Measurements from ENCODE around the gene IKZF3. TPM values are rescaled to one million over a fixed set of nuclear protein-coding genes. Genes with fewer than 3 reads are reported as not detected.
"Not testable (repeated sequence)": the region's sequence is repeated elsewhere in the genome, so short reads cannot be mapped to it uniquely, and the experiment has no call there.

The IKZF3 gene
- total RNA-seq, 1 experiment from 2014 or later, result not detected

GRCh38 chr17:39757176-39757662 lies 106.9 kb downstream of the IKZF3 start:
- H3K36me3 ChIP-seq, result no peaks in the 10 kb centered on the region
- peaks cover 66% of the 10 kb centered on the region for H3K4me1 ChIP-seq (replicated peaks)
- no peak overlapping the region for H3K4me3 ChIP-seq
- peak overlapping the region; percentile 59 for H3K27ac ChIP-seq
- no peaks in the 10 kb centered on the region for H3K27me3 ChIP-seq (replicated peaks)
- 0 out of 2 replicates have a peak, but pooled peaks cover 4% of the 10 kb centered on the region for H3K9me3 ChIP-seq (replicated peaks)
- no peak for DNase-seq (ENCODE audit: low read depth in 1 of 2, low spot score in 2 of 2)

GRCh38 chr17:39756380-39757079 lies 107.6 kb downstream of the IKZF3 start:
- Histone ChIP-seq H3K27me3 (replicated peaks) (no peaks in the 10 kb centered on the region), H3K36me3 (no peaks in the 10 kb centered on the region), H3K9me3 (replicated peaks) (0 out of 2 replicates have a peak, but pooled peaks cover 4% of the 10 kb centered on the region), H3K4me3 (no peak overlapping the region), H3K27ac (no peak overlapping the region; the same call in 1 of the 2 replicates), H3K4me1 (replicated peaks) (peaks cover 60% of the 10 kb centered on the region)
- DNase-seq (ENCODE audit: low read depth in 1 of 2, low spot score in 2 of 2), result no peak

- no peak for DNase-seq (ENCODE audit: low read depth in 1 of 2, low spot score in 2 of 2)
- Histone ChIP-seq H3K27me3 (replicated peaks) (no peaks in the 10 kb centered on the region), H3K4me1 (replicated peaks) (peaks cover 60% of the 10 kb centered on the region), H3K9me3 (replicated peaks) (0 out of 2 replicates have a peak, but pooled peaks cover 4% of the 10 kb centered on the region), H3K36me3 (no peaks in the 10 kb centered on the region), H3K27ac (peak overlapping the region; percentile 96), H3K4me3 (no peak overlapping the region)
Measured at GRCh38 chr17:39755554-39756379, 108.3 kb downstream of the IKZF3 start.

GRCh38 chr17:39754958-39755553 lies 109.1 kb downstream of the IKZF3 start:
- peak in 1 of 2 experiments; percentile 45 for DNase-seq (ENCODE audit: low read depth in 1 of 2, low spot score in 2 of 2)
- H3K9me3 ChIP-seq (replicated peaks), result 0 out of 2 replicates have a peak, but pooled peaks cover 4% of the 10 kb centered on the region
- peaks cover 60% of the 10 kb centered on the region for H3K4me1 ChIP-seq (replicated peaks)
- H3K4me3 ChIP-seq, result peak overlapping the region; percentile 50
- H3K36me3 ChIP-seq, result no peaks in the 10 kb centered on the region
- peak overlapping the region; percentile 96 for H3K27ac ChIP-seq
- no peaks in the 10 kb centered on the region for H3K27me3 ChIP-seq (replicated peaks)

- peak overlapping the region; percentile 96 for H3K27ac ChIP-seq
- peak; percentile 97 to 99 for DNase-seq (ENCODE audit: low read depth in 1 of 2, low spot score in 2 of 2)
Measured at GRCh38 chr17:39754161-39754957, 109.8 kb downstream of the IKZF3 start.

GRCh38 chr17:39753514-39754160 lies 110.5 kb downstream of the IKZF3 start:
- DNase-seq (ENCODE audit: low read depth in 1 of 2, low spot score in 2 of 2), result peak in 1 of 2 experiments; percentile 60
- no peaks in the 10 kb centered on the region for H3K36me3 ChIP-seq
- 0 out of 2 replicates have a peak, but pooled peaks cover 4% of the 10 kb centered on the region for H3K9me3 ChIP-seq (replicated peaks)
- peak overlapping the region; percentile 96 for H3K27ac ChIP-seq
- H3K4me3 ChIP-seq, result peak overlapping the region; percentile 50
- peaks cover 48% of the 10 kb centered on the region for H3K4me1 ChIP-seq (replicated peaks)
- no peaks in the 10 kb centered on the region for H3K27me3 ChIP-seq (replicated peaks)

More at GRCh38 chr17:39754161-39754957, 109.8 kb downstream of the IKZF3 start:
- Histone ChIP-seq H3K36me3 (no peaks in the 10 kb centered on the region), H3K4me3 (peak overlapping the region; percentile 50), H3K4me1 (replicated peaks) (peaks cover 55% of the 10 kb centered on the region), H3K9me3 (replicated peaks) (0 out of 2 replicates have a peak, but pooled peaks cover 4% of the 10 kb centered on the region), H3K27me3 (replicated peaks) (no peaks in the 10 kb centered on the region)

- H3K27ac ChIP-seq, result no peak overlapping the region
- H3K9me3 ChIP-seq (replicated peaks), result 0 out of 2 replicates have a peak, but pooled peaks cover 4% of the 10 kb centered on the region
- H3K27me3 ChIP-seq (replicated peaks), result no peaks in the 10 kb centered on the region
- no peak for DNase-seq (ENCODE audit: low read depth in 1 of 2, low spot score in 2 of 2)
- peaks cover 38% of the 10 kb centered on the region for H3K4me1 ChIP-seq (replicated peaks)
- no peaks in the 10 kb centered on the region for H3K36me3 ChIP-seq
- H3K4me3 ChIP-seq, result no peak overlapping the region
Measured at GRCh38 chr17:39752241-39752881, 111.8 kb downstream of the IKZF3 start.

GRCh38 chr17:39751637-39752036 lies 112.5 kb downstream of the IKZF3 start:
- H3K4me1 ChIP-seq (replicated peaks), result peaks cover 31% of the 10 kb centered on the region
- DNase-seq (ENCODE audit: low read depth in 1 of 2, low spot score in 2 of 2), result no peak

GRCh38 chr17:39751016-39751543 lies 113.0 kb downstream of the IKZF3 start:
- Histone ChIP-seq H3K4me3 (no peak overlapping the region), H3K4me1 (replicated peaks) (peaks cover 25% of the 10 kb centered on the region), H3K27ac (no peak overlapping the region), H3K36me3 (no peaks in the 10 kb centered on the region), H3K27me3 (replicated peaks) (no peaks in the 10 kb centered on the region), H3K9me3 (replicated peaks) (0 out of 2 replicates have a peak, but pooled peaks cover 4% of the 10 kb centered on the region)
- DNase-seq (ENCODE audit: low read depth in 1 of 2, low spot score in 2 of 2), result no peak

More at GRCh38 chr17:39751637-39752036, 112.5 kb downstream of the IKZF3 start:
- no peaks in the 10 kb centered on the region for H3K27me3 ChIP-seq (replicated peaks)
- H3K9me3 ChIP-seq (replicated peaks), result 0 out of 2 replicates have a peak, but pooled peaks cover 4% of the 10 kb centered on the region
- no peaks in the 10 kb centered on the region for H3K36me3 ChIP-seq
- no peak overlapping the region for H3K27ac ChIP-seq
- no peak overlapping the region for H3K4me3 ChIP-seq

- H3K27ac ChIP-seq, result no peak overlapping the region
- H3K27me3 ChIP-seq (replicated peaks), result no peaks in the 10 kb centered on the region
- peaks cover 18% of the 10 kb centered on the region for H3K4me1 ChIP-seq (replicated peaks)
- 0 out of 2 replicates have a peak, but pooled peaks cover 4% of the 10 kb centered on the region for H3K9me3 ChIP-seq (replicated peaks)
- no peak overlapping the region for H3K4me3 ChIP-seq
- DNase-seq (ENCODE audit: low read depth in 1 of 2, low spot score in 2 of 2), result no peak
- no peaks in the 10 kb centered on the region for H3K36me3 ChIP-seq
Measured at GRCh38 chr17:39750131-39751015, 113.7 kb downstream of the IKZF3 start.

- not testable (repeated sequence) for H3K4me1 ChIP-seq (replicated peaks); DNase-seq (ENCODE audit: low read depth in 1 of 2, low spot score in 2 of 2); H3K36me3 ChIP-seq; H3K27me3 ChIP-seq (replicated peaks); H3K9me3 ChIP-seq (replicated peaks); H3K4me3 ChIP-seq; H3K27ac ChIP-seq
Measured at GRCh38 chr17:39748444-39749034, 115.6 kb downstream of the IKZF3 start.
